Hippocampal formation (tissue), 2 donors: ENCODE results near the gene LDAH.

Experiments used
- DNase-seq, 2 donors: peaks; one replicate each; lab custom pipeline; 2025; lab: John Stamatoyannopoulos, UW

Gene LDAH

DNA sequence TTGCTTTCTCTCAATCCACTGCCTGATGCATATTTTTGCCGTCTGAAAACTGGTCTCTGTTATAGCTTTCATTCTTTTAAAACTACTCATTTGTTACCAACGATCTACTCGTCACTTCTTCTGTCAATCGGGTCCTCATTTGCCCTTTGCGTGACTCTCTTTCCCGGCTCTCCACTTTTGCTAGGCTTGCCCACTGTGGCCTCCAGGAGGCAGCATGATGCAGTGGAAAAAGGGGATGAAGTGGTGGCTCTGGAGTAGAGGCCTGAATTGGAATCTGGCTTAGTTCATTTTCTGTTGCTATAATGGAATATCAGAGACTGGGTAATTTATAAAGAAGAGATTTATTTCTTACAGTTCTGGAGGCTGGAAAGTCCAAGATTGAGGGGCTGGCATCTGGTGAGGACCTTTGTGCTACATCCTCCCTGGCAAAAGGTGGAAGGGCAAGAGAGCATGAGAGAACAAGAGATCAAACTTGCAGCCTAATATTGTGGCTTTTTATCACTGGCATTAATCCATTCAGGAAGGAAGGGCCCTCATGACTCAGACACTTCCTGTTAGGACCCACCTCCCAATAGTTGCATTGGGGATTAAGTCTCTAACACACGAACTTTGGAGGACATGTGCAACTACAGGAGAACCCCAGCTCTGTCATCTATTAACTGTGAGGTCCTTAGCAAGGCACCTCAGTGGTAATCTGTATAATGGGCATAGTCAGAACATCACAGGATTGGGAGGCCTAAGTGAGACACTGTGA is 140.6 kb downstream of the LDAH start:
- DNase-seq, result no peak

DNA sequence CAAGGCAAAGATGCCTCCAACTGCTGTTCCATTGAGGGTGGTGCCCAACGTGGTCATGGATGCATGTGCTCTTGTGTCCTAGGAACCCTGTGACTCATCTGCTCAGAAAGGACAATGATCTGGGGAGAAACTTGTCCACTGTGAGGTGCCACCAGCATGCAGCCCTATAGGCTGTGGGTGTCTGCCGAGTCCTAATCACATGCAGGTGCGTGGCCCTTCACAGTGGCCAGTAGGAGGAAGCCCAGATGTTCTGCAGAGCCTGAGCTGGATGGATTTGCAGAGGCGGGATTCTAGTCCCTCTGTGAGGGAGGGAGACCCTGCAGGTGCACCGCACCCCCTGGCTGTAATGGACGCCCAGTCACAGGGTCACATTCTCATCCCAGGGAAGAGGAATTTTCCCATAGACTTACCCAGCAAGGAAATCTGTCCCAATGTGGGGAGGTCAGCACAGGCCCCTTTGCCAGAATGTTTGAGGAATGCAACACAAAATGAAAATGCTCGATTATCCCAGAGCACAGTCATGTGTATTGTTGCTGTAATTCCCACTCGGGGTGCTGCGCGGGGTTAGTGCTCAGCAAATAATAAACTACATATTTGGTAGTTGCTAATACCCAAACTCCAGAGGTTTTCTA is 142.0 kb downstream of the LDAH start:
- DNase-seq, result no peak

DNA sequence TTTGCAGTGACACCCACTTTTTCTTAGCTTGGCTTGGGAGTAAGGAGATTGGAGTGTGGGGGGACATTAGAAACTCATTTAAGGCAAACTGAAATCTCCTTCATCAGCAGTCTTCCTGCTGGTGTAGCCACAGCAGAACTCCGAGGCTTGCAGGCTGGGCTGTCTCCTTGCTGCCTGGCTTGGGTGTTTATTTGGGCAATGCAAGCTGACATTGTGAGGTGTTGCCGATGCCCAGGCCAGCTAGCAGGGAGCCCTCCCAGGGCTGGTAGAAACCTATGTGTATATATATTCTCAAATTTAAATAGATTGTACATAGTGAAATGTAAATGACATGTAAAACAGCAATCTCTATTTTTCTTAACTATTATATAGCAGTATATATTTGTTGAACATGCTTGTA is 144.1 kb downstream of the LDAH start:
- no peak for DNase-seq

DNA sequence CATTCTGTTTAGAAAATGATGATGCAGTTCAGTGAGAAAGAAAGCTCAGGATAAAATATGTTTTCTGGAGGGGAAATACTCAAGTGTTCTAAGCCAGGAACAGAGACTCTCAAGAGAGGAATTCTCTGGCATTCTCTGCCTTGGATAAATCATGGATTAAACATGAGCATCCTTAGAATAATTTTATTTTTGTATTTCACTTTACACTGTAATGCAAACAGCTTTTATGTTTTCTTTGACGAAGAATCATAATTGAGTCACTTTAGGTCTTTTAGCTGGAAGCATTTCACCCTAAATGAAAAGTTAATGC is 144.9 kb downstream of the LDAH start:
- no peak for DNase-seq

DNA sequence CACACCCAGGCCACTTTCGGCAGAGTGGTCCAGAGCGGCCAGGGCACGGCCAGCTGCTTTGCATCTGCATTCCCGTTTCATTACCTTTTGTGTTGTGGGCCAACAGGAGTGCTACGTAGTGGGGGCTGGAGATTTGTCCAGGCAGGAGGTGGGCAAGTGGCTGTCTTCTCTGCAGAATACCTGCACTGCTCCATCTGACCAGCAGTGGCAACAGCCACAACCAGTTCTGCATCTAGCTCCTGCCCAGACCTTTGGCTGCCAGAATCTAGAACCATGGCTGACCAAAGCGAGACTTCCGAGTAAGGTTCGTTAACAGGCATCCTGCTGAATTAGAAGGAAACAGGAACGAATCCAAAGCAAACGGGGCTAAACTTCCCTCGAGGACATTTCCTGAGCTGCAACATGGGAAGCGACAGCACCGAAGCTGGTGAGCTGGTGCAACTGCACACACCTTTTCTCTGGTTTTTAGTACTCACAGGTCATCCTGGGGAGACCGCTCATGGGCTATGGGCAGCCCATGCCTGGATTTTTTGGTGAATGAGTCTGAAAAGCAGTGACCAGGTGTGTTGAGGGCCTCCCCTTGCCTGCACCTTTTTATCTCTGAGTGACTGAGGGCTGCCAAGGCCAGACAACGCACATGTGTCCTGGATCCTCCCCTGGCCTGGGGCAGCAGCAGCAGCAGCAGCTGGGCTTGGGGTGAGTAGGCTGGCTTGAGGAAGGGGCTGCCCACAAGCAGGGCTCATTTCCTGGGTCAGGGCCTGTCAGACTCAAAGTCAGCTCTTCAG is 145.4 kb downstream of the LDAH start:
- DNase-seq, result no peak

DNA sequence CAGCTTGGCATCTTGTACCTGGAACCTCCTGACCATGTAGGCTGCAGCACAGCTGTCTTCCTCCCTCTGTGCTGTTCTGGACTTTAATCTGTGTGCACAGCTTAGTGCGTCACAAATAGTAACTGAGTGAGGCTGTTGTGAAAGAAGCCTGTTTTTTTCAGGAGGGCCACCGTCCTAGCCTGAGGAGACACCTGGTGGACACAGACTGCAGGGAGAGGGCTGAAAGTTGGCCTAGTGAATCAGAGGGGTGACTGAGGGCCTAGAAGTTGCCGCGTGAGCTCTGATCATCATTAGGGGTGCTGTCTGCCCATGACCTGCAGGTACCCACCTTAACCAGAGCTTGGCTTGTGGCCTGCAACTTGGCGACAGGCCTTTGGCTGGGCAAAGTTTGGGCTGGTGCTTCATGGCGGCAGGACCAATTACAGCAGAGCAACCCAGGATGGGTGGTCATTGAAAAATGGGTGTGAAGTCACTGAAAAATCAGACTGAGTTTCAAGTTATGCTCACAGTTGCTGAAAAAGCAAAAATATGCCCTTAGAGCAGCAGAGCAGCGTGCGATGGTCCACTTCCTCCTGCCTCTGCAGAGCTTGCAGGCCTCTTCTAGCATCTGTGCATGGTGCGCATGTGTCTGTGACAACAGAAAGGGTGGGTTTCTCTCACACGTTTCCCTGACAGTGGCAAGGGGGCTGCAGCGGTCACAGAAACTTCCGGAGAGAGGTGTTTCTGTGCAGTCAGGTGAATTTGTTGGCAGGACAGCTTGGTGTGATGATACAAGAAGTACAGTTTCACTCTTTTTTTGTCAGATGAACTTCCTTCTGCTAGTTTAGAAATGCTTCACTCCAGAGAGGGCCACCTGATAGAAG is 146.3 kb downstream of the LDAH start:
- DNase-seq, result no peak

DNA sequence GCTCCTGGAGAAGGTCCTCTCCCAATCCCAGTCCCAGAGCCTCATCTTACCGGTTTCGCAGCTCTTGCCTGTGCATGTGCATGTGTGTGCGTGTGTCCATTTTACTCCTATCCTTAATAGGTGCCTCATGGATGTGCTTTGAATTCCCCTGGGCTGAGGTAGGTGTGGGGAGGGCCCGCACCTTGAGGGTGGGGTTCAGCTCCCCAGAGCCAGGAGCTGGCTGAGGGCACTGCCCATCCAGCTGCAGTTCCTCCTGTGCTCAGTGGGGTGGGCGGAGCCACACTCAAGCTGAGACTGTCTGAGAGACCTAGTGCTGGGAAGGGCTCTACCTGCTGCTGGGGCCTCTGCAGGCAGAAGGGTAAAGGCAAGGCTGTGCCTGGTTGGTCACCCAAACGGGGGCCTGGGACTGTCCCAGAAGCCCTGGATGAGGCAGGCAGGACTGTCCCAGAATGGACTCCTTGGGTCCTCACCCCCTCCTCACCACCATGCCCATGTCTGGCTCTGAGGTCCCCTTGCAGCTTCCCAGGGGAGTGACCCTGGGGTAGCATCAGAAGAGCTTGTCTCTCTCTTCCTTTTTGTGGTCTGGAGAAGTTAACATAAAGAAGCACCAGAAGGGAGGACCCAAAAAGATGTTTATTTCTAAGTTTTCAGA is 147.1 kb downstream of the LDAH start:
- no peak for DNase-seq

DNA sequence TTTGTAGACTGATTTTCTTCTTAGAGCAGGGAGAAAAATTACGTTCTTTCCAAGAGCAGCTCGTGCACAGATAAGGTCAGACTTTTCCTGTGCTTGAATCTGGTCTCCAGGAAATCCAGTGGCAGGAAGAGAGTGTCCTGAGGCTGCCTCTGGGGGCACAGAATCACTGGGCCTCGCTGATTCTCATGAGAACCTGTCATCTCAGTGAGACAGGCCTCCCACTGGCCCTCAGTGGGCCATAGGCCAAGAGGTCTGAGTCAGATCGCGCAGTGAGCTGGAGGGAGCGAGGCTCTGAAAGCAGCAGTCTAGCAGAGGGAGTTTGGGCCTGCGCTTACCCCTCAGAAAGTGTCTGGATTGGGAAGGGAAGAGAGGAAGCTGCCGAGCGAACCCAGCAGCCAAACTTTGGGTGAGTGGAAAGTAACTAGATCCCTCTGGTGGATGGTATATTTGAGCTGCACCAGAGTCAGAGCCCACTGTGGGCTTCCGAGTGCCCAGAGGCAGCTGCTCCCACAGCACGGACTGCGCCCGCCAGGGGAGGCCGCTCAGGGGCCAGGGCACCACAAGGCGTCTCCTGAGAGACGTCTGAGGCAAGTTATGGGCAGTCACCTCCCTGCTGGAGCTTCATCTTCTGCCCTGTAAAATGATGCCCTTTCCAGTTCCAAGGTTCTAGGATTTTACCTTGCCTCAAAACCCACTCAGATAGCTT is 147.8 kb downstream of the LDAH start:
- DNase-seq, result no peak

DNA sequence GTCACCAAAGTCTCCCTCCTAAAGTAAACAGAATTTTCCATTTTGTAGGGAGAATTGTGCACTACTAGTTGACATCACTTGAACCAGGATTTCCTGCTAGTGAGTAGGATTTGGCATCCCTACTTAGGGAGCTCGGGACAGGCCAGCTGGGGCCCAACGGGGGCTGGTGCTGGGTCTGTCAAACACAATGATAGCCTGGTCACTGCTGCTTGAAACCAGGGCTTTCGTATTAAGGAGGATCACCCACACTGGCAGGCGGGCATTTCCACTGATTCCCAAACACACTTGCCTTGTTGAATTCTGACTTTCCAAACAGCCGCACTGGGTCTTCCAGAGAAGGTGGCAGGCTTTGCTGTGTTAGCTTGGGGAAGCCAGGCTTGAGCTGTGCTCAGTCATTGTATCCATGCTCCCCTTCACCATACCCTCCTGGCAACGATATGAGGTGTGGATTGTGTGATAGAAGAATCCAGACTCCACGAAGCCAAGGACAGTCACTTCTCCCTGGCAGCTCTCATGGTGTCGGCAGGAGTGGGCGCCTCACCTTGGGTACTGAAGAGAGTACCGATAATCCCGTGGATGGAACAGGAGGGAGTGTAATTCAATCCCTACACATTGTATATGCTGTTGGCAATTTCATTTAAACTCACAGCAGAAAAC is 148.5 kb downstream of the LDAH start:
- no peak for DNase-seq

DNA sequence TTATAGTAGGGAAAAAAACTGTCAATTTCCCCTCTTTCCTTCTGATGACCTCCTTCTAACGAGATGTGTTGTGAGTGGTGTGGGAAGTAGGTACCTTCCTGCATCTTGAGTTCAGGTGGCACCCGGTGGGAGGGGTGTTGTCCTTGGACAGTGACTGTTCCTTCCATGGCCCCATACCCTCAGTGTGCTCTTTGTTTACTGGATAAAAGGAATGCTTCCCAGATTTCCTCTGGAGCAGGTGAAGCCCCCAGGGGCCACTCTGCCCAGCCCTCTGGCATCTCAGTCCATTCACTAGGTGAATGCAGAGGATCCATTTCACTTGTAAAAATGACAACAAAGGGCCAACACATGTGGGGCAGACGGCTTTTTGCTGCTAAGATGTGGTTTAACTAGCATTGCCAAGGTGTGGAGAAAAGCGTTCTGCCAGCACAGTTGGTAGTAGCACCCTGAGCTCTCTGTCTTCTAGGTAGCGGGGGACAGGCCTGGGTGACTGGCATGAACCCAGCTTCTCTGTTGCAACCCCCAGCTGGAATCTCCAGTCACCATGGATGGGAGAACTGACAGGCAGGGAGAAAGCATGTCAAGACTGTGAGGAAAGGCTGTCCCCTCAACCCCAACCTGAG is 149.1 kb downstream of the LDAH start:
- DNase-seq, result no peak

DNA sequence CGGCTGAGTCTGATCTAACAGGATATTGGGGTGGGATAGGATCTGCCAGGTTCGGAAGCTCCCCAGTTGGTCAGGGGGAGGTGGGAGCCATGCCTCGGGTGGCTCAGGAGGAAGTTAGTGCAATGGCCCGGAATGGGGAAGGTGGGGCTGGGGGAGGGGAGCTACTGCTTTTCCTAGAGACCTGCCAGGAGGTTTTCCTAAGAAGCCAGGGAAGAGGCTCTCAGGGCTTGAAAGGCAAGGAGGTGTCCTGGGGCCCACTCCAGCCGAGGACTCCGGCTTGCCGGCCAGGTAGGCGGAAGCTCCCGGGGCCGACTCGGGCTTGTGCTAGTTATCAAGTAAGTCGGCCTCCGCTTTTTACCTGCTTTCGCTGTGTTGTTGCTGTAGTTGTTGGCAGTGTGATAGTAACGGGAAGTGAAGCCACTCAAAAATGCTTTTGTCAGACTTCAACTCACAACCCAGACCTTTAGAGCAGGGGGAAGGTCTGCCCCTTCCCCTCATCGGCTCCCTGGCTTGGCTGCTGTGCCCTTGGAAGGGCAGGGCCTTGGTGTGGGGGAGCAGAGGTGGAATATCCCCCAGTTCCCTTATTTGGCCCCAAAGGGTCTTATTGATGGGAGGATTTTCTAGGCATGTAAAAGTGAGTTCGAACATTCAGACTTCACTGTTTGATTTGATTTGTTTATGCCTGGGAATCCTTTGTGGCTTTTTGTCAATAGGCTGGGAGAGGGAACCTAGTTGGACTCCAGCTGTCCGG is 150.5 kb downstream of the LDAH start:
- no peak for DNase-seq

DNA sequence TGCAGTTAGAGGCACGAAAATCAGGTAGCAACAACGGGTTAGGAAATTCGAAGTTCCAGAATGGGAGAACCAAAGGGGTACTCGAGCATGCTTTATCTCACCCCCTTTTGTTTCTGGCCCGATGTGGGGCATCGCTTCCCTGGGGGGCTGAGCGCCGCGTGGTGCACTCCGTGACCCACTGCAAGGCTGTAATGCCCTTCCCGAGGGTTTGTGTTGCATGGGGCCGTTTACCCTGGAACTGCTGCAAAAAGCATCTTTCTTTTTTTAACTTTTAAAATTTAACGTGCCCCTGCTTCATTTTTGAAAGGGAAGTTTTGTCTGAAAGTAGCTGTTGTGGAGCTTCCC is 151.2 kb downstream of the LDAH start:
- DNase-seq, result no peak

DNA sequence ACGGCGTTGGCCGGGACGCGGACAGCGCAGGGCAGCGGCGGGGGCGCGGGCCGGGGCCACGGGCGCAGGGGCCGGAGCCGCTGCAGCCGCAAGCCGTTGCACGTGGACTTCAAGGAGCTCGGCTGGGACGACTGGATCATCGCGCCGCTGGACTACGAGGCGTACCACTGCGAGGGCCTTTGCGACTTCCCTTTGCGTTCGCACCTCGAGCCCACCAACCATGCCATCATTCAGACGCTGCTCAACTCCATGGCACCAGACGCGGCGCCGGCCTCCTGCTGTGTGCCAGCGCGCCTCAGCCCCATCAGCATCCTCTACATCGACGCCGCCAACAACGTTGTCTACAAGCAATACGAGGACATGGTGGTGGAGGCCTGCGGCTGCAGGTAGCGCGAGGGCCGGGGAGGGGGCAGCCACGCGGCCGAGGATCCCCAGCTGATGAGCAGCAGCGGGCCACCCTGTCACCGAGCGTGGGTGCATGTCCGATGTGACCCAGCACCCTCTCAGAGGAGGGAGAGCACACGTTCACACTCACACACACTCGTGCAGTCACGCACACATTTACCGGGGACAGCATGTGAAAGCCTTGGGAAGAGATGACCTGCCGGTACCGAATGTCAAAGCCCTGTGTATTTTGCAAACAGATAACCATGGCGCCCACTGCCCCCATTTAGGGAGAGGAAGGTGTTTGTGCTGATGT is 151.7 kb downstream of the LDAH start:
- no peak for DNase-seq

DNA sequence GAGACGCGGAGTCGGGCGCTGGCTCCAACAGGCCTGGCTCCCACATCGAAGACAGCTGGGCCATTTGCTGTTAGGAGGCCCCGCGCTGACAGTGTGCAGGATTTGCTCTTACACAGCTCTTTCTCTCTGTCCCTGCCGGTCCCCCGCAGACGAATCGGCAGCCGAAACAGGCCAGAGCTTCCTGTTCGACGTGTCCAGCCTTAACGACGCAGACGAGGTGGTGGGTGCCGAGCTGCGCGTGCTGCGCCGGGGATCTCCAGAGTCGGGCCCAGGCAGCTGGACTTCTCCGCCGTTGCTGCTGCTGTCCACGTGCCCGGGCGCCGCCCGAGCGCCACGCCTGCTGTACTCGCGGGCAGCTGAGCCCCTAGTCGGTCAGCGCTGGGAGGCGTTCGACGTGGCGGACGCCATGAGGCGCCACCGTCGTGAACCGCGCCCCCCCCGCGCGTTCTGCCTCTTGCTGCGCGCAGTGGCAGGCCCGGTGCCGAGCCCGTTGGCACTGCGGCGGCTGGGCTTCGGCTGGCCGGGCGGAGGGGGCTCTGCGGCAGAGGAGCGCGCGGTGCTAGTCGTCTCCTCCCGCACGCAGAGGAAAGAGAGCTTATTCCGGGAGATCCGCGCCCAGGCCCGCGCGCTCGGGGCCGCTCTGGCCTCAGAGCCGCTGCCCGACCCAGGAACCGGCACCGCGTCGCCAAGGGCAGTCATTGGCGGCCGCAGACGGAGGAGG is 152.4 kb downstream of the LDAH start:
- DNase-seq, result no peak

DNA sequence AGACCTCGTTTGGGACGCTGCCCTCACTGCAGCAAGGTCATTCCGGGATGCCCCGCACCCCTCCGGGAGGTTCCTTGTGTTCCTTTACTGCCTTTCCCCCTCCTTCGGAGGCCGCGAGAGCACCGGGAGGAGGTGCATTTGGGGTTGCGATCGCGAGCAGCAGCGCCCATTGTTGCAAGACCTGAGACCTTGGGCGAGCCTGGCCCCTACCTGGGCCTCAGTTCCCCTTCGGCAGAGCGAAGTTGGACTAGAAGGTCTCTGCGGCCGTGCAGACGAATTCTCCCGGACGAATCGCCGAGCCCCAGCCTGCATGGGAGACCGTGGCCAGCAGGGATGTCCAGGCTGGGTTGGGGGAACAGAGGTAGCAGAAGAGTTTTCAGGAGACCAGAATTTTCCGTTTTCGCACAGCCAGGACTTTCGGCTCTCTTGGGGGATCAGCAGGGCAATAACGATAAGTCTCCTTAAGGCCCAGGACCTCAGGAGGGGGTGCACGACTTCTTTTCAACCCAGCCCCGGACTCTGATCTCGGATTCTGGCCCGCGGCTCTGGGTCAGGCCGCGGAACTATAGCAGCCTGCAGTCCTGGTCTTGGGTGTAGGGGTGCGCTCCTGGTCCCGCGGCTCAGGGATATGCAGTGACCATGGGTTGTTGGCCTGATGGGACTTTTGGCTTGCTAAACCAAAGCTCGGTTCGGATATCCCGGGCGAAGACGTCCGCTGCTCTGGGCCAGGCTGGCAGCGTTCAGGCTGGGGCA is 153.2 kb downstream of the LDAH start:
- no peak for DNase-seq

DNA sequence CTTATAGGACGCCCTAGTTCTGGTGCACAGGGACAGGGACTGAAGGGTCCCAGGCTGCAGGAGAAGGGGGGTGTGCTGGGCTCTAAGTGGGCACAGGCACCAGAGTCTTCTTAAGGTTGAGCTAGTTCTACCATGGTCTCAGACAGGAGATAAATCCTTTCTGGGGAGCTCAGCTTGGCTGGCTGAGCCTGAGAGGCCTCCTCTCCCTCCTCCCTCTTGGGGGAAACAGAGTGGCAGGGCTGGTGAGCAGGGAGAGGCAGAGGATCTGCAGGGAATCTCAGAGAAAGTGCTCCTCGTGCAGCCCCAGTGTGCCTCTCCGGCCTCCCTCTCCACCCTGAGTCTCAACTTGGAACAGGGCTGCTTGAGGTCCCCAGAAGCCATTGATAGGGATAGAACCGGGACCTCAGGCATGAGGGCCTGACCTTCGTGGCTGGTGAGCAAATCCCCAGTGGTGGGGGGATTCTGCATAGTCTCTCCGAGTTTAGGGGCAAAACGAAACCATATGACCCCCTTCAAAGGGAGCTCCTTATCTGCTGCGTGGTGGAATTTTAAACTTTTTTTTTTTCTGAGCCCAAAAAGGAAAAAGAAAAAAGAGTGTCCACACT is 153.9 kb downstream of the LDAH start:
- no peak for DNase-seq

DNA sequence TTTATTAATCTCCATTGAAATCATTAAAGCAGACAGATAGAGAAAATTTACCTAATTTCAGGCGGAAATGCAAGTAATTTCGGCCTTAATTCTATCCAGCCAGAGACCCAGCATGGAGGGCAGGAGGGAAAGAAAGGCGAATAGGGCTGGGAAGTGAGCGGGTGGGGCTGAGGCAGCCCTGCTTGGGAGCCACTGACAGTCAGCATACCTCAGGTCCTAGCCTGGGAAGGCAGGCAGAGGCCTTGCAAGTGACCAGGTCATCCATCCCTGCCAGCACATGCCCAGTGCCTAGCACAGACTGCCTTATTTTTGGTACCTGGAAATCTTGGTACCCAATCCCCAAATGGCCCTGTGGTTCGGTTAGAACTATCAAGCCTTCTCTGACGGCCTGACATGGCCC is 154.4 kb downstream of the LDAH start:
- no peak for DNase-seq
